ENCODE data around the gene PTGDS. TPM values are rescaled to one million over a fixed set of nuclear protein-coding genes. Genes with fewer than 3 reads are reported as not detected.

The PTGDS gene
- polyA plus RNA-seq, 1 donor from 2014 or later: 2.0 TPM

DNA sequence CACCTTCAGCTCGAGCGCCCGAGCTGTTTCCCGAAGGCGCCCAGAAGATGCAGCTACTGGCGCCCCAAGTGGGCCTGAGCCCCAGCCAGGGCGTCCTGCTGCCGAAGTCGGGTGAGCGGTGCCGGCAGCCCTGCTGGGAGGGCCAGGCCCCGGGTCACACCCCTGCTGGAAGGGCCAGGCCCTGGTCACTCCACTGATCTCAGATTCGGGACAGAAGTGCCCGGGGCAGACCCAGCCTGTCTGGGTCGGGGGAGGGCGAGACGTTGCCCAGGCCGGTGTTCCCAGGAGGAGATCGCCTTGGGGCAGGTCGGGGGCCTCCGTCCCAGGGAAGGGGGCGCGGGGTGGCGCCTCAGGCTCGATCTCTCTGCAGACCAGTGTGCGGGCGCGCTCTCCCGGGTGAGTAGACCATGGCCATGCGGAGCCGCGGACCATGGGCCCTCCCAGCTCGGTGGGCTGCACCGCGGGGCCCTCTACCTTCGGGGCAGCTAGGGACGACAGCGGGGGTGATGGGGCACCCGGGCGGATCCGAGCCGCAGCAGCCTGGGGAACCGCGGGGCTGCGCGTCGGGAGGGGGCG is 7.8 kb downstream of the PTGDS start:
- no peak overlapping the region for H3K4me2 ChIP-seq (ENCODE audit: low read length)

DNA sequence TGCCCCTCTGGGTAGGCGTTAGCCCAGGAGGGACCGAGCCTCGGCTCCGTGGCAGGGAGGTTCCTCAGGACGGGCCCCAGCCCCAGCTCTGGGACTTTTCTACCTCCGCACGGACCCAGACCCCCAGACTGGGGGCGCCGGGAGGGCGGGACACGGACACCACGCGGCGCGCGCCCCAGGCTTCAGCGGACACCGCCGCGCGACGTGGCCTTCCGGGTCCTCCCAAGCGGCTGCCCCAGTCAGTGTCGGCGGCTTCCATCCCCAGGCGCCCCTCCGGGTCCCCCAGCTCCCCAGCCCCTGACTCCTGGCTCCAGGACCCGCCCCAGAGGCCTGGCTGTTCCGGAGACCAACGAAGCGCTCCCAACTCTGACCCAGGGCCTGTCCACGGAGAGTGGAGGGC is 8.5 kb downstream of the PTGDS start:
- H3K4me3 ChIP-seq (ENCODE audit: low read length): no peak overlapping the region
- H3F3A ChIP-seq (ENCODE audit: insufficient read depth, low read length, poor library complexity, severe bottlenecking): no peaks in the 10 kb centered on the region
- H4K20me1 ChIP-seq (ENCODE audit: insufficient read depth): no peaks in the 10 kb centered on the region
- no peaks in the 10 kb centered on the region for H3K9me3 ChIP-seq (ENCODE audit: low read length)
- H3K9ac ChIP-seq (ENCODE audit: low read length): no peak overlapping the region
- peaks cover 35% of the 10 kb centered on the region for H3K27me3 ChIP-seq (ENCODE audit: insufficient read depth, low read depth, low read length)
- H3K4me2 ChIP-seq (ENCODE audit: low read length): no peak overlapping the region
- no peaks in the 10 kb centered on the region for H3K79me2 ChIP-seq (replicated peaks; ENCODE audit: insufficient read depth, low read length)
- H3K36me3 ChIP-seq (ENCODE audit: insufficient read depth, low read length): no peaks in the 10 kb centered on the region
- no peaks in the 10 kb centered on the region for H3K9me2 ChIP-seq (ENCODE audit: insufficient read depth, low read length)
- no peak for TF ChIP-seq EZH2 (IDR thresholded peaks at IDR 0.05; ENCODE audit: borderline replicate concordance, insufficient read depth, low read length, poor library complexity, severe bottlenecking)
- TF ChIP-seq TAF1 (IDR thresholded peaks at IDR 0.05; ENCODE audit: low read depth): no peak
- TF ChIP-seq CTCF (IDR thresholded peaks at IDR 0.05; ENCODE audit: poor library complexity, severe bottlenecking): no peak
- TF ChIP-seq POLR2AphosphoS5 (IDR thresholded peaks at IDR 0.05): no peak
- TF ChIP-seq RAD21 (conservative IDR thresholded peaks at IDR 0.05): no peak
- no peak for TF ChIP-seq EP300 (conservative IDR thresholded peaks at IDR 0.05; ENCODE audit: poor library complexity, severe bottlenecking)
- no peak for TF ChIP-seq SMC3 (conservative IDR thresholded peaks at IDR 0.05; ENCODE audit: poor library complexity)
- TF ChIP-seq MXI1 (conservative IDR thresholded peaks at IDR 0.05; ENCODE audit: poor library complexity, severe bottlenecking): no peak
- TF ChIP-seq, protein P1, sequence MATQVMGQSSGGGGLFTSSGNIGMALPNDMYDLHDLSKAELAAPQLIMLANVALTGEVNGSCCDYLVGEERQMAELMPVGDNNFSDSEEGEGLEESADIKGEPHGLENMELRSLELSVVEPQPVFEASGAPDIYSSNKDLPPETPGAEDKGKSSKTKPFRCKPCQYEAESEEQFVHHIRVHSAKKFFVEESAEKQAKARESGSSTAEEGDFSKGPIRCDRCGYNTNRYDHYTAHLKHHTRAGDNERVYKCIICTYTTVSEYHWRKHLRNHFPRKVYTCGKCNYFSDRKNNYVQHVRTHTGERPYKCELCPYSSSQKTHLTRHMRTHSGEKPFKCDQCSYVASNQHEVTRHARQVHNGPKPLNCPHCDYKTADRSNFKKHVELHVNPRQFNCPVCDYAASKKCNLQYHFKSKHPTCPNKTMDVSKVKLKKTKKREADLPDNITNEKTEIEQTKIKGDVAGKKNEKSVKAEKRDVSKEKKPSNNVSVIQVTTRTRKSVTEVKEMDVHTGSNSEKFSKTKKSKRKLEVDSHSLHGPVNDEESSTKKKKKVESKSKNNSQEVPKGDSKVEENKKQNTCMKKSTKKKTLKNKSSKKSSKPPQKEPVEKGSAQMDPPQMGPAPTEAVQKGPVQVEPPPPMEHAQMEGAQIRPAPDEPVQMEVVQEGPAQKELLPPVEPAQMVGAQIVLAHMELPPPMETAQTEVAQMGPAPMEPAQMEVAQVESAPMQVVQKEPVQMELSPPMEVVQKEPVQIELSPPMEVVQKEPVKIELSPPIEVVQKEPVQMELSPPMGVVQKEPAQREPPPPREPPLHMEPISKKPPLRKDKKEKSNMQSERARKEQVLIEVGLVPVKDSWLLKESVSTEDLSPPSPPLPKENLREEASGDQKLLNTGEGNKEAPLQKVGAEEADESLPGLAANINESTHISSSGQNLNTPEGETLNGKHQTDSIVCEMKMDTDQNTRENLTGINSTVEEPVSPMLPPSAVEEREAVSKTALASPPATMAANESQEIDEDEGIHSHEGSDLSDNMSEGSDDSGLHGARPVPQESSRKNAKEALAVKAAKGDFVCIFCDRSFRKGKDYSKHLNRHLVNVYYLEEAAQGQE (IDR thresholded peaks at IDR 0.05; ENCODE audit: borderline replicate concordance): no peak
- no peak overlapping the region for H2AFZ ChIP-seq (ENCODE audit: low read depth, low read length)
- H3K27ac ChIP-seq (ENCODE audit: low read length): no peak overlapping the region

More for the DNA sequence above, 7.8 kb downstream of the PTGDS start:
- H3K9ac ChIP-seq (ENCODE audit: low read length): no peak overlapping the region
- H3K36me3 ChIP-seq (ENCODE audit: insufficient read depth, low read length): no peaks in the 10 kb centered on the region
- H4K20me1 ChIP-seq (ENCODE audit: insufficient read depth): no peaks in the 10 kb centered on the region
- no peak overlapping the region for H2AFZ ChIP-seq (ENCODE audit: low read depth, low read length)
- H3K9me3 ChIP-seq (ENCODE audit: low read length): no peaks in the 10 kb centered on the region
- no peak overlapping the region for H3K4me3 ChIP-seq (ENCODE audit: low read length)
- no peak overlapping the region for H3K27ac ChIP-seq (ENCODE audit: low read length)
- H3F3A ChIP-seq (ENCODE audit: insufficient read depth, low read length, poor library complexity, severe bottlenecking): no peaks in the 10 kb centered on the region
- TF ChIP-seq EZH2 (IDR thresholded peaks at IDR 0.05; ENCODE audit: borderline replicate concordance, insufficient read depth, low read length, poor library complexity, severe bottlenecking) (peak; percentile 64), TAF1 (IDR thresholded peaks at IDR 0.05; ENCODE audit: low read depth) (no peak)
- peaks cover 35% of the 10 kb centered on the region for H3K27me3 ChIP-seq (ENCODE audit: insufficient read depth, low read depth, low read length)
- no peaks in the 10 kb centered on the region for H3K79me2 ChIP-seq (replicated peaks; ENCODE audit: insufficient read depth, low read length)
- no peaks in the 10 kb centered on the region for H3K9me2 ChIP-seq (ENCODE audit: insufficient read depth, low read length)

Measured in neural cell (in vitro differentiated cells).